Small intestine (tissue), 7 donors: Measurements from ENCODE around the gene ARHGAP28. TPM values are rescaled to one million over a fixed set of nuclear protein-coding genes. Genes with fewer than 3 reads are reported as not detected.

ENCODE experiments used
- DNase-seq, 2 donors: peaks; one replicate each; pipeline versions ENCODE4 v3.0.0 to v3.0.0-alpha.2; 2013
- FAIRE-seq: peaks from 2 replicates; lab custom pipeline; 2012; peaks lifted over from hg19 to GRCh38; lab: Jason Lieb, UNC
- H3K27ac ChIP-seq, 3 donors: one replicate each; pipeline ENCODE4 v1.5.1; 2013; ENCODE audit warnings: low read length in 2 of 3, mild to moderate bottlenecking in 2 of 3, control low read depth in 1 of 3, inconsistent platforms in 1 of 3, low read depth in 1 of 3, moderate library complexity in 1 of 3
- H3K27me3 ChIP-seq, 3 donors: one replicate each; pipeline ENCODE4 v1.6.1; 2013; ENCODE audit warnings: low read length in 3 of 3, inconsistent platforms in 1 of 3; ENCODE audit not compliant: control insufficient read depth in 3 of 3, insufficient read depth in 3 of 3
- H3K36me3 ChIP-seq, 3 donors: one replicate each; pipeline ENCODE4 v1.6.1; 2013; ENCODE audit warnings: low read length in 3 of 3, inconsistent platforms in 1 of 3, low read depth in 1 of 3, mild to moderate bottlenecking in 1 of 3, moderate library complexity in 1 of 3; ENCODE audit not compliant: control insufficient read depth in 3 of 3, insufficient read depth in 2 of 3
- H3K4me1 ChIP-seq, 3 donors: one replicate each; pipeline ENCODE4 v1.6.1; 2013; ENCODE audit warnings: low read length in 2 of 3, inconsistent platforms in 1 of 3, low read depth in 1 of 3, mild to moderate bottlenecking in 1 of 3, moderate library complexity in 1 of 3; ENCODE audit not compliant: control insufficient read depth in 3 of 3, insufficient read depth in 2 of 3
- H3K4me3 ChIP-seq, 3 donors: one replicate each; pipeline ENCODE4 v1.5.1; 2013; ENCODE audit warnings: low read length in 3 of 3, control low read depth in 1 of 3, inconsistent platforms in 1 of 3, low read depth in 1 of 3, mild to moderate bottlenecking in 1 of 3, moderate library complexity in 1 of 3
- H3K9me3 ChIP-seq, 2 donors: one replicate each; pipeline ENCODE4 v1.6.1; 2013; ENCODE audit warnings: low read depth in 1 of 2, low read length in 1 of 2; ENCODE audit not compliant: control insufficient read depth in 2 of 2, insufficient read depth in 1 of 2
- WGBS, 3 donors: extraction: QIAGEN DNeasy Blood & Tissue Kit; methylation state at CpG; one replicate each; pipeline ENCODE4 v1.1.7; 2013; 5-methylcytosine and 5-hydroxymethylcytosine counted together
- polyA plus RNA-seq, 4 donors: library from polyadenylated mRNA; stranded (reverse) in 3 of 4; unstranded in 1 of 4; fragments of 200-250 nt in 3 of 4; fragments of 120-200 nt in 1 of 4; gene quantifications; one replicate each; pipeline versions ENCODE4 v1.2.1 to v1.2.3, GENCODE V29; 2013
- donor health status: healthy with polysubstance abuse.
- donor health status: control.
- donor health status: control.
- donor health status: Bipolar disorder and iron deficiency.
- donor health status: healthy.

ARHGAP28 gene
- polyA plus RNA-seq, 4 donors, result 1.2 to 10.8 (median 2.4) TPM

- no peak for DNase-seq
- WGBS, 3 donors, result 82 to 90% (median 88%) methylated on average over 6 of the region's 6 CpGs
- H3K27ac ChIP-seq, result no peak overlapping the region
- H3K4me3 ChIP-seq, result no peak overlapping the region
- no peaks in the 10 kb centered on the region for H3K4me1 ChIP-seq
- H3K27me3 ChIP-seq, result no peaks in the 10 kb centered on the region
- H3K9me3 ChIP-seq, result no peaks in the 10 kb centered on the region
- H3K36me3 ChIP-seq, result peaks cover 0 to 4% (median 0%) of the 10 kb centered on the region in 3 donors
- no peak for FAIRE-seq
These were observed 146.2 kb downstream of the ARHGAP28 start for GRCh38 chr18:6875749-6876148.

GRCh38 chr18:6876641-6877041 lies 147.1 kb downstream of the ARHGAP28 start:
- peaks cover 0 to 4% (median 0%) of the 10 kb centered on the region in 3 donors for H3K36me3 ChIP-seq
- no peak for DNase-seq
- H3K27ac ChIP-seq, result peak overlapping the region in 1 of 3 donors; percentile 20
- no peak for FAIRE-seq
- H3K27me3 ChIP-seq, result no peaks in the 10 kb centered on the region
- H3K9me3 ChIP-seq, result no peaks in the 10 kb centered on the region
- no peak overlapping the region for H3K4me3 ChIP-seq
- no peaks in the 10 kb centered on the region for H3K4me1 ChIP-seq
- WGBS, 3 donors, result 57 to 68% (median 64%) methylated on average over 2 of the region's 2 CpGs

- Histone ChIP-seq H3K27ac (no peak overlapping the region), H3K4me3 (no peak overlapping the region), H3K9me3 (no peaks in the 10 kb centered on the region), H3K27me3 (no peaks in the 10 kb centered on the region), H3K36me3 (peaks cover 0 to 4% (median 0%) of the 10 kb centered on the region in 3 donors), H3K4me1 (no peaks in the 10 kb centered on the region)
- no peak for DNase-seq
- no peak for FAIRE-seq
- 84 to 86% (median 85%) methylated on average over 14 of the region's 14 CpGs for WGBS, 3 donors
These were observed 147.8 kb downstream of the ARHGAP28 start for GRCh38 chr18:6877288-6877687.

- Histone ChIP-seq H3K27ac (no peak overlapping the region), H3K4me1 (no peaks in the 10 kb centered on the region), H3K9me3 (no peaks in the 10 kb centered on the region), H3K36me3 (peaks cover 0 to 7% (median 0%) of the 10 kb centered on the region in 3 donors), H3K4me3 (no peak overlapping the region), H3K27me3 (no peaks in the 10 kb centered on the region)
- no peak for FAIRE-seq
- no peak for DNase-seq
- 74 to 93% (median 86%) methylated on average over 11 of the region's 11 CpGs for WGBS, 3 donors
These were observed 149.2 kb downstream of the ARHGAP28 start for GRCh38 chr18:6878556-6879297.

GRCh38 chr18:6879508-6880195 lies 150.1 kb downstream of the ARHGAP28 start:
- Histone ChIP-seq H3K27ac (no peak overlapping the region), H3K9me3 (no peaks in the 10 kb centered on the region), H3K4me1 (no peaks in the 10 kb centered on the region), H3K4me3 (no peak overlapping the region), H3K27me3 (no peaks in the 10 kb centered on the region), H3K36me3 (peaks cover 0 to 10% (median 0%) of the 10 kb centered on the region in 3 donors)
- DNase-seq, result no peak
- FAIRE-seq, result no peak
- WGBS, 3 donors, result 83 to 91% (median 88%) methylated on average over 14 of the region's 14 CpGs

- H3K9me3 ChIP-seq, result no peaks in the 10 kb centered on the region
- H3K36me3 ChIP-seq, result peaks cover 0 to 10% (median 0%) of the 10 kb centered on the region in 3 donors
- H3K4me1 ChIP-seq, result no peaks in the 10 kb centered on the region
- WGBS, 3 donors, result 57 to 72% (median 70%) methylated on average over 6 of the region's 6 CpGs
- H3K27me3 ChIP-seq, result no peaks in the 10 kb centered on the region
- DNase-seq, result no peak
- no peak overlapping the region for H3K27ac ChIP-seq
- H3K4me3 ChIP-seq, result no peak overlapping the region
- no peak for FAIRE-seq
These were observed 151.7 kb downstream of the ARHGAP28 start for GRCh38 chr18:6881034-6881820.

GRCh38 chr18:6882401-6882800 lies 152.9 kb downstream of the ARHGAP28 start:
- FAIRE-seq, result no peak
- 66 to 77% (median 70%) methylated on average over 2 of the region's 2 CpGs for WGBS, 3 donors
- Histone ChIP-seq H3K4me1 (no peaks in the 10 kb centered on the region), H3K36me3 (peaks cover 0 to 13% (median 0%) of the 10 kb centered on the region in 3 donors), H3K27me3 (no peaks in the 10 kb centered on the region), H3K4me3 (no peak overlapping the region), H3K27ac (no peak overlapping the region), H3K9me3 (no peaks in the 10 kb centered on the region)
- no peak for DNase-seq

- no peak overlapping the region for H3K4me3 ChIP-seq
- H3K27me3 ChIP-seq, result no peaks in the 10 kb centered on the region
- FAIRE-seq, result no peak
- peak overlapping the region in 1 of 3 donors; percentile 32 for H3K27ac ChIP-seq
- peaks cover 0 to 14% (median 0%) of the 10 kb centered on the region in 3 donors for H3K36me3 ChIP-seq
- H3K4me1 ChIP-seq, result no peaks in the 10 kb centered on the region
- no peaks in the 10 kb centered on the region for H3K9me3 ChIP-seq
- WGBS, 3 donors, result 64 to 77% (median 69%) methylated on average over 8 of the region's 8 CpGs
- no peak for DNase-seq
These were observed 155.5 kb downstream of the ARHGAP28 start for GRCh38 chr18:6885006-6885481.
